ENCODE data around the gene IFIT2.
"Not testable (repeated sequence)": the region's sequence is repeated elsewhere in the genome, so short reads cannot be mapped to it uniquely, and the experiment has no call there.

The IFIT2 gene

GRCh38 chr10:89308736-89309135, 6.9 kb downstream of the IFIT2 start:
- DNase-seq, result no peak

DNA sequence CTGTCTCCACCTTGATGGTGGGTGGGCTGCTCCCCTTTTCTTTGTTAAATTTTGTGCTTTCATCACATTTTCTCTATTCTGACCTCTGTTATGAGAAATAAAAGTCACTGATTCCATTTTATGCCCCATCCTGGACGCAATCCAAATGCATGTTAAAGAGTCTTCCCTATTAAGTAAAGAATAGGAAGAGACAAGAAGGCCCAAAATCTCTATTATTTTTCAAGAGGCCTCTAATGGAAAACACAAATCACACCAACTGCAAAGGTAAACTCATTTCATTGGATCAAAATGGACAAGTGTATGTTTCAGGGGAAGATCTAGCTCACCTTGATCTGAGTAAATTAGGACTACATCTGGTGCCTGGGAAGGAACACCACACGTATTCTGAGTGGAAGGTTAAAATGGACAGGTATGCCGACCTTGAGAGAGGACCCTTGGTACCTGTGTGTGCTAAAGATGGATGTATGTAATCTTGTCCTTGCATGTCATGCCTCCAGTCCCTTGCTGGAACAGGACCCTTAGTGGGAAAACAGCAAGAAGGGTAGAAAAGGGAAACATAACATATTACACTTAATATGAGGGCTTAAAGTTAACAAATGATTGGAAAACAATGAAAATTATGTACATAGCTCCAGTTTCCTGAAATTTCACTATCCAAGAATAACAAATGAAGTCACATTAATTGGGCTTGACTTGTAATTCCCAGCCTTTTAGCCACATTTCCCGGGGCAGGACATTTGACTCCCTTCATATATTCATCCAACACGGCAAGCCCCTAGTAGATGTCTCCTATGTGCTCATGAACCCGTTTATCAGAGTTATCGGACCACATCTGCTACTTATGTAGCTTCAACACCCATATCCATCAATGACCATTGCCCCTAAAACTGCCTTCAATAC, 7.6 kb downstream of the IFIT2 start:
- DNase-seq, result no peak

GRCh38 chr10:89310056-89310893, 8.4 kb downstream of the IFIT2 start:
- DNase-seq, result no peak

- DNase-seq, result no peak
These were observed 11.1 kb downstream of the IFIT2 start for GRCh38 chr10:89312973-89313372.

DNA sequence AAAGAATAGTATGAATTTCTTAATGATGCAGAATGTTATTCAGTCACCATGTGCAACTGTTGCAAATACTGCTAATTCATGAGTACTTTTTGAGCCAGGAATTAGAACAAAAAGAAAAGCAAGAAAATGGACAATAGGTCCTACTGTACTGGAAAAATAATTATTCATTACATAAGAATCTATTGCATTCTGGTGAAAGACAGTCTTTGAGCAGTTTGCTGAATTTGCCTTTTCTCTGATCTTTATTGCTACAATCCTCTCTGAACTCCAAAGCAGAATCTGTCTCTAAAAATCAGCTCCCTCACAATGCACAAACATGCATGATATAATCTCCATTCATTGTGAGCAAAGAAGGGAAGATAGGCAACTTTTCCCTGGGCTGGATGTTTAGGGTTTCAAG, 12.8 kb downstream of the IFIT2 start:
- no peak for DNase-seq

- DNase-seq, result not testable (repeated sequence)
These were observed 16.2 kb downstream of the IFIT2 start for GRCh38 chr10:89318047-89318446.

DNA sequence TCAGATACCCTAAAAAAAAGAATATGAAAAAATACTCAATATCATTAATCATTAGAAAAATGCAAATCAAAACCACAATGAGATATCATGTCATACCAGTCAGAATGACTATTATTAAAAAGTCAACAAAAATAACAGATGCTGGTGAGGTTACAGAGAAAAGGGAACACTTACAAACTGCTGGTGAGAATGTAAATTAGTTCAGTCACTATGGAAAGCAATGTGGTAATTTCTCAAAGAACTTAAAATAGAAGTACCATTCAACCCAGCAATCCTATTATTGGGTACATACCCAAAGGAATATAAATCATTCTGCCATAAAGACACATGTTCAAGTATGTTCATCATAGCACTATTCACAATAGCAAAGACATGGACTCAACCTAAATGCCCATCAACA, 23.2 kb downstream of the IFIT2 start:
- DNase-seq, result not testable (repeated sequence)

GRCh38 chr10:89325856-89326255, 24.0 kb downstream of the IFIT2 start:
- DNase-seq, result not testable (repeated sequence)

DNA sequence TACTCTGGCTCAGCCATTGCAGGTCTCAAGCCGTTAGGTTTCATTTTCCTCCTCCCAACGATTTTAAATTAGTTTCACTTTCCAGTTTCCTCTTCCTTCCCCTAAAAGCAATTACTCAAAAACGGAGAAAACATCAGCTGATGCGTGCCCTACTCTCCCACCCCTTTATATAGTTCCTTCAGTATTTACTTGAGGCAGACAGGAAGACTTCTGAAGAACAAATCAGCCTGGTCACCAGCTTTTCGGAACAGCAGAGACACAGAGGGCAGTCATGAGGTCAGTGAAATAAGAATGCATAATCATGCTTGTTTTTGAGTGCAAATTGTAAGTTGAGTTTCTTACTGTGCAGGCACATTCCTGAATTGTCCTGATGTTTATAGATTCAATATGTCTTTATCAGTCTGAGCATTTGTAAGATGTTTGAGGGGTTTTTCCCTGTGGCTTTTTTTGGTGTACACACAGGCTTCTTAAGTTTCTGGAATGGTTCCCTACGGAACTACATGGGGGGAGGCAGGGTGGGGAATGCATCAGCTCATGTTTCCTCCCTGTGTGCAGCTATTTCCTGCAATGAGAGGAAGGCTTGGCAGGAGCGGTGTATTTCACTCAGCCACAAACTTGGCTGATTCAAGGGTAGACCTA, 26.1 kb downstream of the IFIT2 start, which contains the start of gene IFIT3:
Gene IFIT3 (plus strand): TSS at position 195 of the 639 bp plus-strand sequence. CDS start 77 bp downstream, at position 272.
- peak in 1 of 5 donors; percentile 34 for DNase-seq

DNA sequence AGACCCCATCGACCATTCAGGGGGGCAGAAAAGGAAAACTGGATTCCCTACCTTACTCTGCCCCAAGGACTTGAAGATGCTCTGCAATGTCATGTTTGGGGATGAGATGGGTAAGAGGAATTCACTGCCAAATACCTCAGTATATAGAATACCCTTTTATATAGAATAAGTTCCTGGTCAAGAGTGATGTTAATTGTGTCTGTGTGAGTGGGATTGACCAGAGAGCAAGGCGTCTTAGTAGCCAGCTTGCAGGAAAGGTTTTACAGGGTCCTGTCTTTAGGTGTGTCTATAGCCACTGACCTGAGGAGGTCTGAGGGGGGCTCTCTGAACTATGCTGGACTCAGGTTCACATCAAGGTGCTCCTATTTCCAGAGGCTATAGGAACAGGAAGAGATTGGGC, 27.3 kb downstream of the IFIT2 start:
- no peak for DNase-seq

- DNase-seq, result not testable (repeated sequence)
These were observed 28.2 kb downstream of the IFIT2 start for GRCh38 chr10:89330014-89330413.

- DNase-seq, result no peak
These were observed 28.8 kb downstream of the IFIT2 start for GRCh38 chr10:89330537-89331212.

DNA sequence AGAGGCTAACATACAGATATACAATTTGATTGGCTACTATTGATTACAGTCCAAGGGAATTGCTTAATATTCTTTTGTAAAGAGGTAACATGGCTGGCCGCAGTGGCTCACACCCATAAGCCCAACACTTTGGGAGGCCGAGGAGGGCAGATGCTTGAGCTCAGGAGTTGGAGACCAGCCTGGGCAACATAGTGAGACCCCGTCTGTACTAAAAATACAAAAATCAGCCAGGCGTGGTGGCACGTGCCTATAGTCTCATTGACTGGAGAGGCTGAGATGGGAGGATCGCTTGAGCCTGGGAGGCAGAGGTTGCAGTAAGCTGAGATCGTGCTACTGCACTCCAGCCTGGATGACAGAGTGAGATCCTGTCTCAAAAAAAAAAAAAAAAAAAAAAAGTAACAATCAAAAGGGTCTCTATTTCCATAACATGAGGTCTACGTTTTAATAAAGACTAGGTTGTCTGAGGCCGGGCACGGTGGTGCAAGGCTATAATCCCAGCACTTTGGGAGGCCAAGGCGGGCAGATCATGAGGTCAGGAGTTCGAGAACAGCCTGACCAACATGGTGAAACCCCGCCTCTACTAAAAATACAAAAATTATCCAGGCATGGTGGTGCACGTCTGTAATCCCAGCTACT, 29.8 kb downstream of the IFIT2 start:
- not testable (repeated sequence) for DNase-seq

- DNase-seq, result peak in 2 of 5 donors; percentile 27 to 52
These were observed 30.3 kb downstream of the IFIT2 start for GRCh38 chr10:89332123-89332633.

GRCh38 chr10:89335226-89335625, 33.4 kb downstream of the IFIT2 start:
- no peak for DNase-seq

DNA sequence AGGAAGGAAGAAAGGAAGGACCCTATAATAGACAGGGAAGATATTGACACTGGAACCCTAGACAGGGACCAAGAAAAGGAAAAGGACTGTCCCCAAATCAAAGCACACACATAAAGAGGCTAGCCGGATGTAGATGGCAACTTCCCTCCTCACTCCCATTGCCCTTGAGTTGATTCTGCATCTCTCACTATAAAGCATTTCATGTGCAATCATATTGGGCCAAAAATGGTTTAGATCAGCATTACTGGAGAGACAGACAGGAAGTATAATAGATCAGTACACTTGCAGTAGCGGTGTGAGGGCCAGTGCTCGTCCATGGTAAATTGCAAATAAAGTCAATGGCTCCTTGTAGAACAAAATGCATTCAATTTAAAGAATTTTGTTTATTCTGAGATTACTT, 34.4 kb downstream of the IFIT2 start:
- DNase-seq, result no peak

DNA sequence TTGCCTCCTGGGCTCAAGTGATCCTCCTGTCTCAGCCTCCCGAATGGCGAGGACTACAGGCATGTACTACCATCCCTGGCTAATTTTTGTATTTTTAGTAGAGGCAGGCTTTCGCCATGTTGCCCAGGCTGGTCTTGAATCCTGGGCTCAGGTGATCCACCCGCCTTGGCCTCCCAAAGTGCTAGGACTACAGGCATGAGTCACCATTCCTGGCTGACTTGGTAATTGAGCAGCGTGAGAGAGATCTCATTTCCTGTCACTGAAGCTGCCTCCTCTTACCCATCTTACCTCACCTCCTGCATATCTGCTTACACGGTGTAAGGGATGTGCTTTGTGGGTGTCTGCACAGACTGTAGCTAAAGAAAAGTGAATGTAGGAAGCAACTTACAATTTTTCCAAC, 35.6 kb downstream of the IFIT2 start:
- peak in 1 of 5 donors; percentile 47 for DNase-seq

GRCh38 chr10:89338713-89339112, 36.9 kb downstream of the IFIT2 start:
- DNase-seq, result no peak

- DNase-seq, result no peak
These were observed 38.0 kb downstream of the IFIT2 start for GRCh38 chr10:89339875-89340274.

GRCh38 chr10:89341649-89342048, 39.8 kb downstream of the IFIT2 start:
- no peak for DNase-seq

- DNase-seq, result no peak
These were observed 40.5 kb downstream of the IFIT2 start for GRCh38 chr10:89342206-89342958.
